A549 (cell line): ENCODE results near the gene SHISAL1. TPM values are rescaled to one million over a fixed set of nuclear protein-coding genes. Genes with fewer than 3 reads are reported as not detected.

Experiments
- ATAC-seq, 2 experiments: fragments of 200-7000 bp in 1 of 2; fragments of >200 bp in 1 of 2; cut with Nextera tagmentation in 1 of 2; cut with Tn5 transposase in 1 of 2; 3 replicates each; pipeline versions ENCODE4 v1.8.0 to v1.9.1; 2018 to 2020; ENCODE audit warnings: mild to moderate bottlenecking in 1 of 2, moderate library complexity in 1 of 2
- CTCF ChIA-PET: fragments of 300-600 bp; sonication (Branson Sonifier 250); formaldehyde crosslinking; extraction: SDS; loops from one replicate; lab custom pipeline; 2021; ENCODE audit warnings: antibody characterized with exemption, inconsistent platforms; lab: Yijun Ruan, JAX
- POLR2A ChIA-PET: fragments of 350-600 bp; formaldehyde crosslinking; extraction: SDS; loops from one replicate; lab custom pipeline; 2021; ENCODE audit warnings: antibody characterized with exemption, inconsistent platforms; lab: Yijun Ruan, JAX
- DNase-seq, 2 experiments: peaks; one replicate each; pipeline versions ENCODE4 v3.0.0 to v3.0.0-alpha.2; 2011 to 2016; ENCODE audit warnings: low read depth in 1 of 2, low spot score in 1 of 2
- FAIRE-seq: peaks from 2 replicates; lab custom pipeline; 2011; peaks lifted over from hg19 to GRCh38; lab: Jason Lieb, UNC
- H3K27ac ChIP-seq, 2 experiments: fragments of >200 bp; sonication (Bioruptor Twin); formaldehyde crosslinking; 3 replicates each; pipeline ENCODE4 v1.5.1; 2016 to 2017
- H3K4me1 ChIP-seq: fragments of >200 bp; sonication (Bioruptor Twin); formaldehyde crosslinking; 3 replicates; pipeline ENCODE4 v1.6.1; 2016
- H3K4me2 ChIP-seq: fragments of >200 bp; sonication (Bioruptor Twin); formaldehyde crosslinking; 3 replicates; pipeline ENCODE4 v1.6.1; 2016
- H3K4me3 ChIP-seq: fragments of >200 bp; sonication (Bioruptor Twin); formaldehyde crosslinking; 3 replicates; pipeline ENCODE4 v1.5.1; 2016
- H3K9me3 ChIP-seq: fragments of >200 bp; sonication (Bioruptor Twin); formaldehyde crosslinking; 3 replicates; pipeline ENCODE4 v1.6.1; 2016
- ATOH8 ChIP-seq: fragments of 250-450 bp; sonication (Bioruptor Pico); IDR thresholded peaks from 2 replicates; pipeline ENCODE4 v1.5.0; 2020; ENCODE audit warnings: low read depth, mild to moderate bottlenecking, moderate library complexity
- CBX2 ChIP-seq: fragments of 200-600 bp; sonication (generic); IDR thresholded peaks from 2 replicates; pipeline ENCODE4 v1.6.1; 2016; ENCODE audit warnings: low read depth, mild to moderate bottlenecking, borderline replicate concordance
- CBX8 ChIP-seq: fragments of 200-600 bp; sonication (generic); IDR thresholded peaks from 2 replicates; pipeline ENCODE4 v1.6.1; 2016
- CEBPB ChIP-seq, 2 experiments: fragments of >200 bp in 1 of 2; sonication (Bioruptor Twin) in 1 of 2; formaldehyde crosslinking in 1 of 2; IDR thresholded peaks; 2 replicates each; pipeline ENCODE4 v1.6.1; 2012 to 2016
- CHD2 ChIP-seq: fragments of 150-350 bp; IDR thresholded peaks from 2 replicates; pipeline ENCODE4 v1.6.1; 2014; ENCODE audit warnings: low read length; ENCODE audit not compliant: partially characterized antibody
- EP300 ChIP-seq, 2 experiments: fragments of >200 bp; sonication (Bioruptor Twin); formaldehyde crosslinking; IDR thresholded peaks; 2 replicates in 1 of 2; 3 replicates in 1 of 2; pipeline ENCODE4 v1.6.1; 2016 to 2017
- FOSL2 ChIP-seq, 2 experiments: fragments of 450-650 bp in 1 of 2; fragments of >200 bp in 1 of 2; sonication (Bioruptor Twin) in 1 of 2; formaldehyde crosslinking; IDR thresholded peaks; 2 replicates each; pipeline versions ENCODE4 v1.5.0 to v1.6.1; 2016 to 2020; ENCODE audit warnings: mild to moderate bottlenecking in 1 of 2, moderate library complexity in 1 of 2
- FOXS1 ChIP-seq: fragments of 250-450 bp; sonication (Bioruptor Pico); IDR thresholded peaks from 2 replicates; pipeline ENCODE4 v1.5.0; 2020; ENCODE audit warnings: mild to moderate bottlenecking, moderate library complexity
- HES2 ChIP-seq: fragments of >200 bp; sonication (Bioruptor Twin); formaldehyde crosslinking; IDR thresholded peaks from 2 replicates; pipeline ENCODE4 v1.6.1; 2016
- HOXB13 ChIP-seq: fragments of 250-450 bp; sonication (Bioruptor Pico); IDR thresholded peaks from 2 replicates; pipeline ENCODE4 v1.5.0; 2020; ENCODE audit warnings: low read depth, mild to moderate bottlenecking, moderate library complexity
- JUN ChIP-seq, 2 experiments: fragments of >200 bp; sonication (Bioruptor Twin); formaldehyde crosslinking; IDR thresholded peaks; 2 replicates in 1 of 2; 3 replicates in 1 of 2; pipeline ENCODE4 v1.6.1; 2016 to 2017
- JUNB ChIP-seq: fragments of >200 bp; sonication (Bioruptor Twin); formaldehyde crosslinking; IDR thresholded peaks from 2 replicates; pipeline ENCODE4 v1.6.1; 2016
- KDM1A ChIP-seq: fragments of 200-600 bp; sonication (generic); IDR thresholded peaks from 2 replicates; pipeline ENCODE4 v1.6.1; 2016; ENCODE audit warnings: low read depth, mild to moderate bottlenecking
- MAZ ChIP-seq: fragments of 150-350 bp; IDR thresholded peaks from 2 replicates; pipeline ENCODE4 v1.6.1; 2014; ENCODE audit warnings: antibody characterized with exemption, low read depth, low read length, borderline replicate concordance
- NFE2L2 ChIP-seq: fragments of 150-350 bp; conservative IDR thresholded peaks from 2 replicates; pipeline ENCODE4 v1.6.1; 2014; ENCODE audit warnings: low read length
- NPAS2 ChIP-seq: fragments of 250-450 bp; sonication (Bioruptor Pico); IDR thresholded peaks from 2 replicates; pipeline ENCODE4 v1.8.0; 2022; ENCODE audit warnings: mild to moderate bottlenecking, moderate library complexity, borderline replicate concordance
- POLR2A ChIP-seq: IDR thresholded peaks from 2 replicates; pipeline ENCODE4 v1.6.1; 2012; ENCODE audit warnings: mild to moderate bottlenecking, low read length
- TFCP2L1 ChIP-seq: fragments of 250-450 bp; sonication (Bioruptor Pico); IDR thresholded peaks from 2 replicates; pipeline ENCODE4 v1.5.0; 2021; ENCODE audit warnings: mild to moderate bottlenecking
- TP53 ChIP-seq: fragments of 250-450 bp; sonication (Bioruptor Pico); IDR thresholded peaks from 2 replicates; pipeline ENCODE4 v1.5.0; 2021; ENCODE audit warnings: mild to moderate bottlenecking, moderate library complexity
- USF2 ChIP-seq: fragments of 450-650 bp; IDR thresholded peaks from 2 replicates; pipeline ENCODE4 v1.6.1; 2014; ENCODE audit warnings: antibody characterized with exemption
- ZC3H11A ChIP-seq: fragments of 450-650 bp; IDR thresholded peaks from 2 replicates; pipeline ENCODE4 v1.6.1; 2014; ENCODE audit warnings: antibody characterized with exemption, mild to moderate bottlenecking
- WGBS: methylation state at CpG from one replicate; pipeline ENCODE4 v1.1.6; 2017; ENCODE audit errors: missing lambda C conversion rate; 5-methylcytosine and 5-hydroxymethylcytosine counted together
- polyA plus RNA-seq, 4 experiments: library from polyadenylated mRNA; depleted of rRNA in 3 of 4; stranded (reverse); fragments of >200 nt; fragmentation: RNase III in 1 of 4; extraction: RNeasy Plus Mini Kit Qiagen cat#74134 plus additional on column Dnase treatment in 1 of 4; gene quantifications; 2 replicates in 3 of 4; 3 replicates in 1 of 4; pipeline ENCODE4 v1.2.3, GENCODE V29; 2011 to 2017

The SHISAL1 gene
- polyA plus RNA-seq, 2 of the 4 experiments (the other 2 are of a cell fraction): 0.61 to 1.9 TPM

- H3K4me3 ChIP-seq: no peak overlapping the region
- FAIRE-seq (no peak), ATAC-seq (no peak)
- H3K4me1 ChIP-seq: no peaks in the 10 kb centered on the region
- H3K27ac ChIP-seq: no peak overlapping the region
- CTCF ChIA-PET: interaction anchor here (0.9 to 1.3 kb wide), 2 partner anchors 41 to 59 kb away, joined by 3 read pairs; no protein-coding TSS in a partner anchor
- TF ChIP-seq USF2: no peak
- TF ChIP-seq CEBPB (IDR thresholded peaks at IDR 0.05): no peak
- no peak for TF ChIP-seq NPAS2
- no peak for TF ChIP-seq JUN (IDR thresholded peaks at IDR 0.05)
- no peak for TF ChIP-seq HOXB13 (CRISPR knock-in tag)
- TF ChIP-seq FOSL2 (IDR thresholded peaks at IDR 0.05): no peak
- TF ChIP-seq FOSL2 (CRISPR knock-in tag; IDR thresholded peaks at IDR 0.05): no peak
- no peak for TF ChIP-seq NFE2L2
- TF ChIP-seq TP53 (CRISPR knock-in tag): no peak
- no peak for TF ChIP-seq FOXS1
- no peak for TF ChIP-seq TFCP2L1 (CRISPR knock-in tag)
- no peak for TF ChIP-seq KDM1A
- TF ChIP-seq POLR2A: no peak
- no peak for TF ChIP-seq HES2
- no peak for TF ChIP-seq EP300 (IDR thresholded peaks at IDR 0.05)
- TF ChIP-seq ATOH8 (CRISPR knock-in tag): no peak
- TF ChIP-seq JUNB: no peak
- no peak for TF ChIP-seq CBX2
- TF ChIP-seq ZC3H11A: no peak
- no peak for TF ChIP-seq CBX8
- TF ChIP-seq, all 56 proteins: peak for 0
- POLR2A ChIA-PET: no interaction called here
- no peak for DNase-seq
- no peak overlapping the region for H3K4me2 ChIP-seq
- no peaks in the 10 kb centered on the region for H3K9me3 ChIP-seq
- 70% methylated on average over 19 of the region's 19 CpGs for WGBS
Observed at GRCh38 chr22:44259366-44260215, 53.2 kb downstream of the SHISAL1 start.

GRCh38 chr22:44256556-44257485 is 55.9 kb downstream of the SHISAL1 start:
- H3K4me2 ChIP-seq: no peak overlapping the region
- 63% methylated on average over 13 of the region's 13 CpGs for WGBS
- DNase-seq (no peak), FAIRE-seq (no peak), ATAC-seq (no peak)
- ChIA-PET CTCF (no interaction called here), POLR2A (no interaction called here)
- H3K4me3 ChIP-seq: no peak overlapping the region
- H3K9me3 ChIP-seq: no peaks in the 10 kb centered on the region
- H3K27ac ChIP-seq: no peak overlapping the region
- H3K4me1 ChIP-seq: no peaks in the 10 kb centered on the region
- TF ChIP-seq JUN (IDR thresholded peaks at IDR 0.05) (no peak), ATOH8 (CRISPR knock-in tag) (no peak), CHD2 (no peak), MAZ (no peak), KDM1A (no peak), FOXS1 (no peak), POLR2A (no peak), JUNB (no peak)
